AG09309 (cell line): Measurements from ENCODE around the gene ASTN2.

Source experiments
- DNase-seq: peaks from one replicate; pipeline ENCODE4 v3.0.0-alpha.2; 2010; ENCODE audit warnings: low read depth
- H3K4me3 ChIP-seq: 2 replicates; pipeline ENCODE4 v1.5.1; 2011; ENCODE audit warnings: mild to moderate bottlenecking, low read depth, low read length, moderate library complexity; ENCODE audit not compliant: control insufficient read depth
- TF ChIP-seq, protein P1 (sequence below): IDR thresholded peaks from 2 replicates; pipeline ENCODE4 v1.5.1; 2011; ENCODE audit warnings: mild to moderate bottlenecking, low read depth, low read length, inconsistent platforms; ENCODE audit not compliant: insufficient read depth, control insufficient read depth; ENCODE audit errors: missing control alignments

Gene ASTN2

DNA sequence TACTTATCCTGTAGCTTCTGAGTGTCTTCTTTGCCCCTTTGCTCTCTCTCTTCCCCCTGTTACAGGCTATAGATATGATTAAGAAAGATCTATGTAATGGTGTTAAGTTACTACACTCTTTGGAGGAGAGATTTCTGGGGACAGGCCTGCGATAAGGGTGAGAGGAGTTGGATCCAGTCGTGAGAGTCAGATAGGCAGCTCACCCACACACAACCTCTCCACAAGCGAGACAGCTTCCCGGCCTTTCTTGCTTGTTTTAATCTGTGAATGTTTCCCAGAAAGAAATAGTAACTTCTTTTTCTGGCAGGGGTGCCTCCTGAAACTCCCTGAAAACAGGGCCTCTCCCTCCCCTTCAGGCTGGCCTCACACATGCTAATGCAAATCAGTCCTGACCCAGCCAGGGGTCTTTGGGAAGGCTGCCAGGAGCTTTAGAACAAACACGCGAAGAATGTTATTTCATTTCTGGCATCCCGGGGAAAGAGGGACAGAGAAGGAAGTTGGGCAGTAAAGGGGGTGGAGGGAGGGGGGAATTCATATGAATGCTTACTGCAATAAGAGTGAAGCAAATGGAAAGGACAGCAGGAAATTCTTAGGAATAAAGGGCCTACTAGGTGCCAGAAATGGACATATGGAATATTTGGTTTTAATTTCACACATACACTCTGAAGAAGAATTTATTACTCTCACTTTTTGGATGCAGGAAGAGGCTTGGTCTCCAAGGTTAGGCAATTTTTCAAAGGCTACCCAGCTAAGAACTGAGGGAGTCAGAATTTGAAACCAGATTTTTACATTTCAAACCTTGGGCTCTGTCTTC lies 943.6 kb downstream of the ASTN2 start:
- H3K4me3 ChIP-seq: no peak overlapping the region
- no peak for DNase-seq
- TF ChIP-seq, protein P1, sequence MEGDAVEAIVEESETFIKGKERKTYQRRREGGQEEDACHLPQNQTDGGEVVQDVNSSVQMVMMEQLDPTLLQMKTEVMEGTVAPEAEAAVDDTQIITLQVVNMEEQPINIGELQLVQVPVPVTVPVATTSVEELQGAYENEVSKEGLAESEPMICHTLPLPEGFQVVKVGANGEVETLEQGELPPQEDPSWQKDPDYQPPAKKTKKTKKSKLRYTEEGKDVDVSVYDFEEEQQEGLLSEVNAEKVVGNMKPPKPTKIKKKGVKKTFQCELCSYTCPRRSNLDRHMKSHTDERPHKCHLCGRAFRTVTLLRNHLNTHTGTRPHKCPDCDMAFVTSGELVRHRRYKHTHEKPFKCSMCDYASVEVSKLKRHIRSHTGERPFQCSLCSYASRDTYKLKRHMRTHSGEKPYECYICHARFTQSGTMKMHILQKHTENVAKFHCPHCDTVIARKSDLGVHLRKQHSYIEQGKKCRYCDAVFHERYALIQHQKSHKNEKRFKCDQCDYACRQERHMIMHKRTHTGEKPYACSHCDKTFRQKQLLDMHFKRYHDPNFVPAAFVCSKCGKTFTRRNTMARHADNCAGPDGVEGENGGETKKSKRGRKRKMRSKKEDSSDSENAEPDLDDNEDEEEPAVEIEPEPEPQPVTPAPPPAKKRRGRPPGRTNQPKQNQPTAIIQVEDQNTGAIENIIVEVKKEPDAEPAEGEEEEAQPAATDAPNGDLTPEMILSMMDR: no peak

DNA sequence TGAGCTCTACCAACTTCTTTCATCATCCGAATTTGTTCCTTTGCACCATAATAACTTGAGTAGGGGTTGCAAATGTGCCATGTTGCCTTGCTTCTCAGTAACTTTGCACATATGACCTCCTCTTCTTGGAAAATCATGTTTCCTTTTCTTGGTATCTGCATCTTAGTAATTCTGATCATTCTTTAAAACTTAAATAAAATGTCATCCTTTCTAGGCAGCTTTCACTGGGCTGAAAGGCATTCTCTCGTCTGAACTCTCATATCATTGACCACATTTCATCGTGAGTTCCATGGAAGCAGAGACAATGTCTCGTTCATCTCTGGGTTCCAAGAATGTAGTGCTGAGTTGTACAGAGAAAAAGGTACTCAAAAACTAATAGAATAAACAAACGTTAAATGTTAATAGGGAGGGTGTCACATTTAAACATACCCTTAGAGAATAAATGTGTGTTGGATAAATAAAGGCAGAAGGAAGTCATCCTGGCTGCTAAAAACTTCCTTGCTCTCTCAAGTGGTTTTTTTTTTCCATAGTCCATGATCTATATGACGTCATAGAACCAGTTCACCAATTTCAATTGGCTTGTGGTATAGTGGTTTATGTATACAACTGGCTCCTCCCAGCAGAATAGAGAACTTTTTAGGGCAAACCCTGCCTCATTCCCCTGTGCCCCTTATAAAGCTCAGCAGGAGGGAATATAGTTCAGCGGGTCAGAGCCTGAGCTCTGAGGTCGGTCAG lies 945.9 kb downstream of the ASTN2 start:
- no peak for DNase-seq
- no peak overlapping the region for H3K4me3 ChIP-seq
- TF ChIP-seq, protein P1: no peak

DNA sequence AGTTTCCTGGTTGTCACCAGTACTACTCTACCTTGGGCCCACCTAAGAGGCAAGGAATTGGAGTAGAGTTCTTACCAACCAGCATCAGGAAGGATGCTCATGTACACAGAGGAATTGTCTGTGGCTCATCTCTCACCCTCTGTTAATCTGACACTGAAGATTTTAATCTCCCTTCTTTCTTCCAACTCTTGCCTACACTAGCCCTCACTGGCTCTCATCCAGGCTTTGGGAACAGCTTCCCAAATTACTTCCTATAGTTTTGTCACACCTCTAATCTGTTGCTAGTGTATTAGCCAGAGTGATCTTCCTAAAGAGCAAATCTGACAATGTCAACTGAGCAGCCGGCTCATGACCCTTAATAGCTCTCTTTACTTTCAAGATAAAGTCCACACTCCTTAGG lies 946.5 kb downstream of the ASTN2 start:
- TF ChIP-seq, protein P1: no peak
- H3K4me3 ChIP-seq: no peak overlapping the region
- DNase-seq: no peak

DNA sequence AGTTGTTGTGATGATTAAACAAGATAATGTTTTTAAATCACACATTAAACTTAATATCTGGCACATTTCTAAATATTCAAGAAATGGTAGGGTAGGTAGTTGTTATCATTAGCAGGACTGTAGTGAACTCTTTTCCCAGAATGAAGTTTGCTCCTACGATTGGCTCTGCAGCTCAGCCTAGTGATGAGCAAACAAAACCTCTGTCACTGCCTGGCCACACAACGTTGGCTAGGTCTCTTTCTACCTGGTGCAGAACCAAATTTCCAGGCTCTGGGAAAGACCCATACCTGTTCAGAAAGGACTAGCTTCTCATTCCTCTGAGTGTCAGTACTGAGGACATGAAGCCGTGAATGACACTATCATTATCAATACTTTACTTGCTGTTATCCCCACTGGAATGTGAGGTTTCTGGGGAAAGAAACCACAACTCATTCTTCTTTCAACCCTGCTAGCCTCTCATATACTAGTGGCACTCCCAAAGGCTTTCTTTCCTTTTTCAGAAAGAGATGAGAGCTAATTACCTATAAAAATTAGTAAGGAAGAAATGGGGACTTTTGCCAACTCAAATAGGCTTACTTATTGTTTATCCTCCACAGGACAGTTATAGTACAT lies 947.0 kb downstream of the ASTN2 start:
- no peak for DNase-seq
- TF ChIP-seq, protein P1: no peak
- no peak overlapping the region for H3K4me3 ChIP-seq

DNA sequence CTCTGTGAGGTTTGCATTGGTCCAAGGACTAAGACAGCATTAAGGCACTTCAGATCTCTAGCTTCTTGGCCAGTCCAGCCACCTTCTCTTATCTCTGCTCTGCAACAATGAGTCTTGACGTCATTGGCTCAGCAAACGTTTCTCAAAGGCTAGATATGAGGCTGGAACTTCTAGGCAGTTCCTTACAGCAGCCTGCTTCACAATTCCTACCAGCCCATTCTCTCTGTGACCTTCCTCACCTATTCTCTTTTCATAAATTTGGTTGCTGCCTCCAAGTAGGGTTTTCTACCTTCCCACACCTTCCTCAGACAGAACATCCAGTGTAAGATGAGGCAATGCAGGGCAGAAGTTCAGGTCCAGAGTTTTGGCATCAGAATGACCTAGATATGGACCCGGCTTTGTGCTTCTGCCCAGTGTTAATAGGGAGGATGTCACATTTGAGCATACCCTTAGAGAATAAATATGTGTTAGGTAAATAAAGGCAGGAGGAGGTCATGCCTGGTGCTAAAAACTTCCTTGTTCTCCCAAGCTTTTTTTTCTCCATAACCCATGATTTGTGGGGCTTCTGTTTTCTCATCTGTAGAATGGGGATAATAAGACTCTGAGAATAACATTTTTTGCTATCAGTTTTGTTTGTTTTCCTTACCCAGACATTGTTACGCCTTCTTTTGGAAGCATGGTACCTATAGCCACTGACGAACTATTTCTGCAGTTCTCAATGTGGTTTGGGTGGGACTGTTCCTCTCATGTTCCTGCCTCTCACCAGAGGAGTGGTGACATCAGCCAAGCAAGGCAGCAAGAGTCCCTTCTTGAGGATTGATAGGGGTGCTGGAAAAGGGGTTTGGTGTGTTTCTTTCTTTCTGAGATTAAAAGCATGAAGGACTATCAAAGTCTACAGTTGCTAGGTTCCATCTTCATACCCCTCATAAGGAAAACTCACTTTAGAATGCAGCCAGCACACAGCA lies 948.3 kb downstream of the ASTN2 start:
- TF ChIP-seq, protein P1: no peak
- DNase-seq: no peak
- no peak overlapping the region for H3K4me3 ChIP-seq
